Stomach (tissue), 9 donors: ENCODE measurements around the gene DNAJB8. TPM values are rescaled to one million over a fixed set of nuclear protein-coding genes. Genes with fewer than 3 reads are reported as not detected.
A peak's percentile ranks its signal among the peaks of the same experiment; 100 is the strongest.

ENCODE experiments used
- DNase-seq, 2 donors: peaks; one replicate each; pipeline versions ENCODE4 v3.0.0 to v3.0.0-alpha.2; 2013 to 2019
- H3K27ac ChIP-seq, 5 donors: fragments of 200-600 bp in 4 of 5; sonication (generic) in 4 of 5; one replicate each; pipeline ENCODE4 v1.5.1; 2013 to 2019; ENCODE audit warnings: mild to moderate bottlenecking in 1 of 5, moderate library complexity in 1 of 5
- H3K27me3 ChIP-seq, 3 donors: fragments of 200-600 bp; sonication (generic); one replicate each; pipeline ENCODE4 v1.5.1; 2017 to 2019; ENCODE audit warnings: mixed run types in 1 of 3
- H3K36me3 ChIP-seq, 4 donors: fragments of 200-600 bp; sonication (generic); 1 replicate in 3 of 4; 2 replicates in 1 of 4; pipeline ENCODE4 v1.5.1; 2016 to 2019
- H3K4me1 ChIP-seq, 4 donors: fragments of 200-600 bp; sonication (generic); one replicate each; pipeline ENCODE4 v1.5.1; 2016 to 2019
- H3K4me3 ChIP-seq, 4 donors: fragments of 200-600 bp; sonication (generic) in 3 of 4; one replicate each; pipeline ENCODE4 v1.5.1; 2016 to 2019; ENCODE audit warnings: mild to moderate bottlenecking in 1 of 4
- H3K9me3 ChIP-seq, 4 donors: fragments of 200-600 bp; sonication (generic); one replicate each; pipeline ENCODE4 v1.5.1; 2016 to 2019
- CTCF ChIP-seq, 7 experiments: fragments of 450-650 bp in 4 of 7; fragments of 200-600 bp in 3 of 7; sonication (generic) in 3 of 7; IDR thresholded peaks; one replicate each; pipeline ENCODE4 v1.5.1; 2016 to 2019; ENCODE audit warnings: antibody characterized with exemption in 7 of 7, control low read depth in 2 of 7, mild to moderate bottlenecking in 1 of 7
- EP300 ChIP-seq: sonication (generic); formaldehyde crosslinking; IDR thresholded peaks from one replicate; pipeline ENCODE4 v1.6.1; 2017; ENCODE audit warnings: antibody characterized with exemption
- POLR2A ChIP-seq, 4 donors: fragments of 450-650 bp; IDR thresholded peaks; one replicate each; pipeline ENCODE4 v1.6.1; 2016; ENCODE audit warnings: antibody characterized with exemption in 4 of 4, control low read depth in 2 of 4, mild to moderate bottlenecking in 1 of 4, moderate library complexity in 1 of 4
- POLR2AphosphoS5 ChIP-seq, 3 donors: sonication (generic); formaldehyde crosslinking; IDR thresholded peaks; one replicate each; pipeline ENCODE4 v1.6.1; 2016; ENCODE audit warnings: antibody characterized with exemption in 3 of 3
- WGBS, 5 donors: extraction: QIAGEN DNeasy Blood & Tissue Kit in 3 of 5; methylation state at CpG; one replicate each; pipeline versions ENCODE4 v1.1.5 to v1.1.7; 2013 to 2018; 5-methylcytosine and 5-hydroxymethylcytosine counted together
- intact Hi-C: fragments of 100-400 bp; cut with DNase I; formaldehyde crosslinking; loops from one replicate; pipeline ENCODE4 v1.15.1; 2023; ENCODE audit warnings: low total_unique reads
- polyA plus RNA-seq, 3 donors: library from polyadenylated mRNA; stranded (reverse); fragments of 200-250 nt; gene quantifications; one replicate each; pipeline ENCODE4 v1.2.3, GENCODE V29; 2013
- total RNA-seq, 5 donors: library from RNA; depleted of rRNA; stranded (reverse); fragments of >200 nt; gene quantifications; one replicate each; pipeline versions ENCODE4 v1.1.0 to v1.2.3, GENCODE V29; 2014 to 2016
- donor health status: healthy with polysubstance abuse.
- donor health status: Bipolar disorder and iron deficiency.
- donor health status: healthy.

Gene DNAJB8
- total and polyA plus RNA-seq, 8 donors: not detected

GRCh38 chr3:128427872-128428822 is 38.5 kb downstream of the DNAJB8 start:
- TF ChIP-seq EP300 (no peak), POLR2AphosphoS5 (IDR thresholded peaks at IDR 0.05) (no peak), POLR2A (IDR thresholded peaks at IDR 0.05) (no peak), CTCF (IDR thresholded peaks at IDR 0.05) (no peak)
- DNase-seq: no peak

GRCh38 chr3:128427175-128427857 is 39.4 kb downstream of the DNAJB8 start:
- Histone ChIP-seq H3K4me1 (peaks cover 8 to 16% (median 14%) of the 10 kb centered on the region in 4 donors), H3K27me3 (peaks cover 0 to 65% (median 29%) of the 10 kb centered on the region in 3 donors), H3K27ac (no peak overlapping the region), H3K4me3 (no peak overlapping the region), H3K9me3 (no peaks in the 10 kb centered on the region), H3K36me3 (no peaks in the 10 kb centered on the region)
- intact Hi-C loops: loop anchor here (5.0 kb wide), 2 partner anchors 65 to 180 kb away; partner anchors contain the start of gene GATA2
- WGBS, 5 donors: 85 to 92% (median 90%) methylated on average over 15 of the region's 15 CpGs
- TF ChIP-seq POLR2AphosphoS5 (IDR thresholded peaks at IDR 0.05) (no peak), POLR2A (IDR thresholded peaks at IDR 0.05) (no peak), CTCF (IDR thresholded peaks at IDR 0.05) (no peak), EP300 (no peak)
- DNase-seq: no peak

More at GRCh38 chr3:128427872-128428822, 38.5 kb downstream of the DNAJB8 start:
- intact Hi-C loops: loop anchor here (5.0 kb wide), 2 partner anchors 64 to 179 kb away; partner anchors contain the start of gene GATA2
- Histone ChIP-seq H3K9me3 (no peaks in the 10 kb centered on the region), H3K27ac (no peak overlapping the region), H3K27me3 (peaks cover 3 to 73% (median 37%) of the 10 kb centered on the region in 3 donors), H3K4me1 (peaks cover 16 to 24% (median 22%) of the 10 kb centered on the region in 4 donors), H3K4me3 (no peak overlapping the region), H3K36me3 (no peaks in the 10 kb centered on the region)
- WGBS, 5 donors: 86 to 91% (median 90%) methylated on average over 18 to 19 of the region's 19 CpGs

- Histone ChIP-seq H3K36me3 (no peaks in the 10 kb centered on the region), H3K9me3 (no peaks in the 10 kb centered on the region), H3K27me3 (peaks cover 0 to 55% (median 19%) of the 10 kb centered on the region in 3 donors), H3K4me1 (peaks cover 4 to 12% (median 9%) of the 10 kb centered on the region in 4 donors), H3K4me3 (peak overlapping the region; percentile 23 to 45 (median 34)), H3K27ac (no peak overlapping the region)
- DNase-seq: peak; percentile 61 to 83
- intact Hi-C loops: loop anchor here (5.0 kb wide), 2 partner anchors 66 to 181 kb away; partner anchors contain the start of gene GATA2
- 8 to 28% (median 11%) methylated on average over 25 to 66 of the region's 66 CpGs for WGBS, 5 donors
- TF ChIP-seq POLR2A (IDR thresholded peaks at IDR 0.05): no peak
- TF ChIP-seq POLR2AphosphoS5 (IDR thresholded peaks at IDR 0.05): no peak
- TF ChIP-seq EP300: no peak
- TF ChIP-seq CTCF (IDR thresholded peaks at IDR 0.05): peak in 5 of 7 experiments; percentile 46 to 98 (median 80)
These were observed 40.4 kb downstream of the DNAJB8 start for GRCh38 chr3:128426128-128426921.
